Stimulated activated CD4-positive, alpha-beta T cell treated with anti-CD3 and anti-CD28 coated beads, TNF-alpha, amount 100 ng/mL, for 4 hours (primary cell): ENCODE data around the gene SOX9.
"Not testable (repeated sequence)": the region's sequence is repeated elsewhere in the genome, so short reads cannot be mapped to it uniquely, and the experiment has no call there.

ENCODE experiments used
- DNase-seq, 3 experiments: peaks; one replicate each; pipeline ENCODE4 v3.0.0-alpha.2; 2020; ENCODE audit warnings: low read depth in 3 of 3

SOX9 gene

DNA sequence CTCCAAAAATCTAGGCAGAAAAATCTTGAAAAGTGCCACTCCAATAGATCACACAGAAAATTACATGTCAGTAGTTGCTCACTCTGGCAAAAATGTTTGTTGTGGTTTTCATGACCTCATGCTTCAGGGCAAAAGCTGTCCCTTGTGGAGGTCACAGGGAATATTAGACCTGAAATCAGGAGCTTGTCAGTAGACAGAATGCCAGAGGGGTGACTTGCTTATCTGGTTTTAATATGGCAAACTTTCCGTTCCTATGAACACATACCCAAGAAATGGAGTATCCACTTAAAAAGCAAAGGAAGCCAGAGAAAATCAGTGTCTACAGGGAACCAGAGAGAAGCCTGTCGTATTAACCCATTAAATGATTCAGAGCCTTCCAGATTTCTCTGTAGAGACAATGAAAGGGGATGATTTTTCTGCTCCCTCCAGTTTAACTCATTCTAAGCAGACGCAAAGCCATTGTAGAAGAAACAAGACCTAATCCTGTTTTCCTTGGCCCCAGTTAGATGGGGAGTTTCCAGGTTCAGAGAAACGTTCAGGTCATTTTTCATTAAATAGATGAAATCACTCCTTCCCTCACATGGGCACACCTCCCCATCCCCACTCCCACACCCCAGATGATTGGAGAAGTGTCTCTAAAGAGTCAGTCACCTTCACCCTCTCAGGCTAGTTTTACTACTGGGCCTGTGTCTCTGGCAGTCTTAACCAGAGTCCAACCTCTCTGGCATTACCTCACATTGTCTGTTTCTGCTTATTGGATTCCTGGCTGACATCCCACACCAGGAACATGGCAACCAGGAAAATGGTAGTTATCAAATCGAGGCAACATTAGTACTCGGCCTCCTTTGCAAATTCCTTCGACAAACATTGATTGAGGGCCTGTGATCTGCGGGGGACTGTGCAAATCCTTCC is 6.0 kb downstream of the SOX9 start:
- DNase-seq: no peak

GRCh38 chr17:72128039-72128438 is 7.2 kb downstream of the SOX9 start:
- DNase-seq: no peak

GRCh38 chr17:72134608-72135394 is 14.0 kb downstream of the SOX9 start:
- no peak for DNase-seq

DNA sequence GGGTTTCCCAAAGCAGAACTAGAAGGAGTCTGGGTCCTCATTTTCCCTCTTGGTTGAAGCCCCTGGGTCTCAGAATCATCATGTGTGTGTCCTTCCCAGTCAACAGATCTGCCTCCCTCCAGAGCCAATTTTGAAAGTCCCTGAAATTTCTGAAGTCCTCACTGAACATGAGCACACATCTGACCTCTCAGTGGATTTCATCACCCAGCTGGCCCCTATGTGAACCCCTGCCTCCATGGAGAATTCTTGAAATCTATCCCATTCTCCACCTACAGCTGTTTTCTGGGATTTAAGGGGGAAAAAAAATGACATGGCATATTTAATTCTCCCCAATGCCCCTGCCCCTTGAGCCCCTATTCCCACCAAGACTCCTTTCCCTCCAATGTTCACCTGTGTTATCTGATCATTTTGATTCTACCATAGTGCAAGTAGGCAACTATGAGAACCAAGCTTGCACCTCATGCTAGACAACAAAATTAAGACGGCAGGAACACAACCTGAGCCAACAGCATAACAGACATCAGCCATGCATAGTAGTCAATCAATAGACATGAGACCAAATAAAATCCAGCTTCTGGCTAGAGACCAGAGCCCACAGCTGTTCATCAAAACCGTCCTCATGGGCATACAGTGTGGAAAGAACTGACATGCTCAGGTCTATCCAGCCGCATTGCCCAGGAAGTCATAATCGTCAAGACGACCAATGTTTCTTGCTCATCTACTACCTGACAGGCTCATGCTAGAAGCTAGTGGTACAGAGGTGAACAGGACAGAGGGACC is 14.9 kb downstream of the SOX9 start:
- no peak for DNase-seq

DNA sequence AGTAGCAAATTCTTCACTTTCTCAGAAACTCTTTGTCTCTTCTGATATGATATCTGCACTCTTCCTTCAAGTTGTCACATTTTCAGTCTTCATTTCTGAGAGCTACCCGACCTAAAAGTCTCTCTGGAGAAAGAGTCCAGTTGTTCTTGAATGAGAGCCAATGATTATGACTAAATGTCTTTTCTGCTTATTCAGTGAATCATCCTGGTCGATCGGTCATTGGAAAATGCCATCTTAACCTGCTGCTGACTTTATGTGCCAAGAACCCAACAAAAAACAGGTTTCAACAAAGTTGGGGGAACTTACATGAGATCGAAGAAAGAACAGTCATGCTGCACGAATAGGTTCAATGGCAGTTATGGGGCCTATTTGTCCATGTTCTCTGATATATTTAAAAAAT is 15.9 kb downstream of the SOX9 start:
- no peak for DNase-seq

DNA sequence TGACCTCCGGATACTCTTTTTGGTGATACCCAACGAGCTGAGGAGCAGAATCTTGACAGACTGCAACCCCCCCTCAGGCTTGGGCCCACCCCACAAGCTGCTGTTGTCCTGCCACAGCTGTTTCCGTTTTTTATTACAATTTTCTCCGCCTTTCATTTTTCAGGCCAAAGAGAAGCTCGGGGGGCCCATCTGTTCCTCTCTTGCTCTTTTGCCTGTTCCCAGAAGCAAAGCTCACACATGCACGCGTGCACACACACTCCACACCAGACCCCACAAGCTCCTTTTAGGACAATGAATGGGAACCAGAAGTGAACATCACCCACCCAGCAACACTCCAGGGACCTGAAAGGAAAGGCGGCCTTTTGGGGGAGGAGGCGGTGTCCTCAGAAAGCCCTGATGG is 16.3 kb downstream of the SOX9 start:
- DNase-seq: no peak

DNA sequence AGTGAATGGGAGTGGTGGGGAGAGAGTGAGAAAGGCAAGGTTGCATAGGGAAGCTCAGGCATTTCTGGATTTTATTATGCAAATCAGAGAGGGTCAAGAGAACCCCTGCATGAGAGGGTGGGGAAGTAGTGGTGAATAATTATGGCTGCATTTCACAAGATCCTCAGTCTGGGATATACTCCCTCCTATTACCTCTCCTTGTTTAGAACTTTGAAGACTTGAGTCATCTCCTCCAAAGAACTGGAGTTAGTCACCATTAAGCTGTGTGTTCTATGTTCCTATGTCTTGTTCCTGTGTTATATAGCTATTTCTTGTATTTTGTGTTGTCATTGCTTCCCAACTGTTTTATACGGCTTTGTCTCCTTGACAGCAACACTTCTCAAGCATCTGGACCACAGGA is 18.4 kb downstream of the SOX9 start:
- no peak for DNase-seq

DNA sequence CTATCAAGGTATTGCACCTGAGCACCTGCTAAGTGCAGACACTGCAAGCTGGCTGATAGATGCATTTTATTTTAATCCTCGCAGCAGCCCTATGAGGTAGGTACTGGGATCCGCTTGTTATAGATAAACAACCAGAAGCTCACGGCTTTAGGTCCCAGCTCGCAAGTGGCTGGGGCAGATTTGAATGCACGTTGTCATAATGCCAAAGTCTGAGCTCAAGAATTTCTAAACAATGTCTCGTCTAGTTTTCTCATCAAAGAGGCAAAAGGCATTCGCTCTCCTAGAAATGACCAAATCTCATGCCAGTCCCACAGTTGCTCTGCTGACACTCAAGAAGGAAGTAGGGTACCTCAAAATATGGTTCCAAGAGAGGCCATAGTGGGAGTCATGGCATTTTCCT is 20.5 kb downstream of the SOX9 start:
- DNase-seq: no peak

- not testable (repeated sequence) for DNase-seq
Measured at GRCh38 chr17:72142097-72142496, 21.3 kb downstream of the SOX9 start.

DNA sequence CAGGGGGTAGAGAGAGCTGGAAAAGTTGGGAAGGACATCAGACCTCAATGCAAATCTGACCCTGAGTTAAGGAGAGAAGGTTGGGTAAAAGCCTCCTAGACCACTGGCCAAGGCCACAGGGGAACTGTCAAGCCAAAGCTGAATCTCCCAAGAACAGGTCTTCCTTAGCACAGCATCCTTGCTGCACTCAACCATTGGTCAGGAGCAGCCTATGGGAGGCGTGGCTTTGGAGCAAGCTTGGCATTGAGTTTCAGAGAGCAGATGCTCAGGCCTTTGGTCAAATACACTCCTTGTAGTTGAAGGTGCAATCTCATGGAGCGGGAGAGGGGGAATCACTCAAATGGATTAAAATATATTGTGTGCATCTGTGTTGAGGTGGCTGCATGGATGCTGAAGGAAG is 21.8 kb downstream of the SOX9 start:
- DNase-seq: no peak

- no peak for DNase-seq
Measured at GRCh38 chr17:72143245-72143644, 22.4 kb downstream of the SOX9 start.

DNA sequence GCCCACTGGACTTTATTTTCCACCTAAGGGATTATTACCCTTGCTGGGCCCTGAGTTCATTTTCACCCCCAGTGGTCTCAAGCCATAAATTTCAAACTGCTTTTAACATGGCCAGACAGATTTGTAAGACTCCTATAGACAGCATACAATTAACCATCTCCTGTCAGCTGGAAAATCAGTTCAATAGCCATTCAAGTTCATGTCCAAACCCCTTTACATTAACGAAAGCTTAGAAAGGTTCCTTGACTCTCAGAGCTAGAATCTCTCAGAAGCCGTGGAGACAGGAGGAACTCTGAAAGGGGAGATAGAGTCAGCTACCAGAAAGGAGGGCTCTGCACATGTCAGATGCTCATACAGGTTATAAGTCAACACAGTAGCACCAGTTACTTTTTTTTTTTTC is 23.3 kb downstream of the SOX9 start:
- no peak for DNase-seq

- no peak for DNase-seq
Measured at GRCh38 chr17:72145562-72145961, 24.7 kb downstream of the SOX9 start.

DNA sequence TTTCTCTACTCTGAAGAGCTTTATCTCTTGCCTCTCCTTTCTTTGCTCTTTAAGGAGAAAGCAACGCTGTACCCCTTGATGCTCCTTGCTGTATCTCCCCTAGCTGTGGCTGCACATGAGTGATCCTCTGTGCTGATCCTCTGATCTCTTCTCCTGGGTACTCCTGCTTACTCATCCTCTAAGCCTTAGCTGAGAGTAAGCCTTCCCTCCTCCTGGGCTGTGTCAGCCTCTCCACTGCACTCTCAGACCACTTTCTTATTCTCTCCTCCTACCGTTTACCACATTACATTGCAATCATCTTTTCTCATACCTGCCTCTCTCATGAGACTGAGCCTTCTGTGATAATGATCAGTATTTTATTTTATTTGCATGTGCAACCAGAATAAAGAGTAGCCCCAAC is 25.1 kb downstream of the SOX9 start:
- DNase-seq: no peak

DNA sequence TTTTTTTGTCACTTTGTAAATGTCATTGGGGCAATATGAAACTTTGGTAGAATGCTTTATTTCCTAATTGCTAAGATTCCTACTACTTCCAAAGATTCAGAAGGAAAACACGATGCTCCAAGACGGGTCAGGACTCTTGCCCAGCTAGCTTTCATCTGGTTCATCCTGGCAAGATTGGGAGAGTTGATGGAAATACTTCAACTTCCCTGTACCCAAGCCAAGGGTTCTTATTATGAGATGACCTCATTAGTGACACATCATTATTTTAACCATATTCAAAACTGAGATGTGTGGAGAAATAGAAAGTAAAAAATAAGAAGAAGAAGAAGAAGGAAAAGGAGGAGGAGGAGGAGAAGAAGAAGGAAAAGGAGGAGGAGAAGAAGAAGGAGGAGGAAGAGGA is 25.6 kb downstream of the SOX9 start:
- DNase-seq: no peak

GRCh38 chr17:72150632-72151460 is 30.0 kb downstream of the SOX9 start:
- DNase-seq: no peak

DNA sequence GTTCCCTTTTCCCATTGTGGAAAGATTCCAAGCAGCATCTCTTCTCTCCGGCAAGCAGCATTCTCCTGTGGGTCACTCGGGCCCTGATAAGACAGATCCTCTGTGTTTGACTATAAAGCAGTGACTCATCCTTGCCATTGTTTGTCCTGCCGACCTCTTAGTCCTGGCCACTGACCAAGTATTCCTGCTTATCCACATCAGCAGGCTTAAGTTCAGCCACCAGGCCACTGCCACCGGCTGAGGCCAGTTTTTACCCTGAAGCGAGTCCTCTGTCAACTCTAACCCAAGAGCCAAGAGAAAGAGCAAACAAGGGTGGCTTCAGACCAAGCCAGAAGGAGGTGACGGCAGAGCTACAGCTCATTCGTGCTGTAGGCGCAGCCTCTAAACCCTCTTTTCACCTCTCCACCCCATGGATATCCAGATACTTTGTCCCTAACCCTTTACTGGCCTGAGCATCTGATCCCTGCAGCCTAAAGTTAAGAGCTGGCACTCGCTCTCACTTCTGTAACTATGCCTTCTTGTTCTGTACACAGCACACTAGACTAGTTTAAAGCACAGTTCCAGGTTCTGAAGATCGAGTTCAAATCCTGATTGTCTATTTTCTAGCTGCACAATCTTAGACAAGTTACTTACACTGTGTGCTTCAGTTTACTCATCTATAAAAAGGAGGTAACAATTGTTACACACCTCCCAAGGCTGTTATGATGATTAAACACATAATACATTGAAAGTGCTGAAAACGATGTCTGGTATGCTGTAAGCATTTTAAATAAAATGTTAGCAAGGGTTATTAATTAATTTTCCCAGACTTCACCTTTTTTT is 31.0 kb downstream of the SOX9 start:
- DNase-seq: no peak

GRCh38 chr17:72152387-72152929 is 31.6 kb downstream of the SOX9 start:
- no peak for DNase-seq

- DNase-seq: no peak
Measured at GRCh38 chr17:72158895-72159885, 38.4 kb downstream of the SOX9 start.
